IPS-15b (cell line): ENCODE measurements around the gene MRPL23.

Source experiments
- H3K27me3 ChIP-seq: one replicate; pipeline ENCODE4 v1.6.1; 2013; ENCODE audit warnings: low read length; ENCODE audit not compliant: control insufficient read depth, insufficient read depth
- H3K36me3 ChIP-seq: one replicate; pipeline ENCODE4 v1.6.1; 2013; ENCODE audit warnings: low read length; ENCODE audit not compliant: control insufficient read depth, insufficient read depth
- H3K4me1 ChIP-seq: one replicate; pipeline ENCODE4 v1.6.1; 2013; ENCODE audit warnings: mild to moderate bottlenecking, low read length; ENCODE audit not compliant: control insufficient read depth, insufficient read depth
- H3K4me3 ChIP-seq: one replicate; pipeline ENCODE4 v1.5.1; 2013; ENCODE audit warnings: low read depth, low read length
- H3K9ac ChIP-seq: one replicate; pipeline ENCODE4 v1.6.1; 2013; ENCODE audit warnings: low read depth, mild to moderate bottlenecking, low read length
- H3K9me3 ChIP-seq: one replicate; pipeline ENCODE4 v1.6.1; 2013; ENCODE audit warnings: mild to moderate bottlenecking, low read length; ENCODE audit not compliant: control insufficient read depth, insufficient read depth

Gene MRPL23

GRCh38 chr11:1975185-1975584 lies 28.1 kb downstream of the MRPL23 start:
- H3K4me1 ChIP-seq, result no peaks in the 10 kb centered on the region
- no peak overlapping the region for H3K4me3 ChIP-seq
- no peaks in the 10 kb centered on the region for H3K27me3 ChIP-seq
- no peaks in the 10 kb centered on the region for H3K36me3 ChIP-seq
- H3K9me3 ChIP-seq, result no peaks in the 10 kb centered on the region
- H3K9ac ChIP-seq, result no peak overlapping the region

DNA sequence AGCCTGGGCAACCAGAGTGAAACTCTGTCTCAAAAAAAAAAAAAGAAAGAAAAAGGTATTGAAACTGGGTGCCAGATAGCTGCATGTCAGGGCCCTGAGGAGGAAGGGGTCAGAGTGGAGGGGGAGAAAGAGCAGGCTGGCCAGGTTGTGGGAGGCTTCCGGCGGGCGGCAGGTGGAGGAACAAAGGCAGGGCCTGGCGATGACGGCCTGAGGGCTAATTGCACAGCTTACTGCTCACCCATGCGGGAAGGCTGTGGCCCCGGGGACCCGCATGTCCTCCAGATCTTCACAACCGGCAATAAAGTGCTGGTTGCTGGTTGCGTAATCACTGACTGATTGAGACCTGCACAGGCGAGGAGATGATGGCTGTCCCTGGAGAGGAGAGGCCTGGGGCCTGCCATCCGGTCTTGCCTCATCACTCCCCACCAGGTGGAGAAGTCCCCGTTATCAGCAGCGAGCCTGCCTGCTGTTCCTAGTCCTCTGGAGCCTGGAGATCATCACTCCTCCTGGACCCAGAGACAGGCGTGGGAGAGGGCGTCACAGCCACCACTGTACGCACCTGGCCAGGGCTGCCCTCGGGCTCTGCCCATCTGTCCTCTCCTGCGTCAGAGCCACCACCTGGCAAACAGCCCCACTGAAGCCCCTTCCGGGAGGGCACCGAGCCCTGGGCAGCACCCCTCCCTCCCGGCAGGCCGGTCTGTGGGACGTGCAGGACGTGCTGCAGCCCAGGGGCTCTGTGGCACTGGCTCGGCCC lies 31.8 kb downstream of the MRPL23 start:
- H3K9me3 ChIP-seq, result no peaks in the 10 kb centered on the region
- no peak overlapping the region for H3K4me3 ChIP-seq
- H3K36me3 ChIP-seq, result no peaks in the 10 kb centered on the region
- H3K27me3 ChIP-seq, result no peaks in the 10 kb centered on the region
- no peaks in the 10 kb centered on the region for H3K4me1 ChIP-seq
- no peak overlapping the region for H3K9ac ChIP-seq

- Histone ChIP-seq H3K9me3 (no peaks in the 10 kb centered on the region), H3K9ac (no peak overlapping the region), H3K4me3 (no peak overlapping the region), H3K27me3 (no peaks in the 10 kb centered on the region), H3K4me1 (no peaks in the 10 kb centered on the region), H3K36me3 (no peaks in the 10 kb centered on the region)
Measured at GRCh38 chr11:1979607-1980006, 32.5 kb downstream of the MRPL23 start.

- Histone ChIP-seq H3K9ac (no peak overlapping the region), H3K36me3 (no peaks in the 10 kb centered on the region), H3K4me3 (no peak overlapping the region), H3K4me1 (no peaks in the 10 kb centered on the region), H3K27me3 (no peaks in the 10 kb centered on the region), H3K9me3 (no peaks in the 10 kb centered on the region)
Measured at GRCh38 chr11:1982873-1983600, 35.9 kb downstream of the MRPL23 start.

- H3K9ac ChIP-seq, result no peak overlapping the region
Measured at GRCh38 chr11:1983601-1983961, 36.4 kb downstream of the MRPL23 start.

DNA sequence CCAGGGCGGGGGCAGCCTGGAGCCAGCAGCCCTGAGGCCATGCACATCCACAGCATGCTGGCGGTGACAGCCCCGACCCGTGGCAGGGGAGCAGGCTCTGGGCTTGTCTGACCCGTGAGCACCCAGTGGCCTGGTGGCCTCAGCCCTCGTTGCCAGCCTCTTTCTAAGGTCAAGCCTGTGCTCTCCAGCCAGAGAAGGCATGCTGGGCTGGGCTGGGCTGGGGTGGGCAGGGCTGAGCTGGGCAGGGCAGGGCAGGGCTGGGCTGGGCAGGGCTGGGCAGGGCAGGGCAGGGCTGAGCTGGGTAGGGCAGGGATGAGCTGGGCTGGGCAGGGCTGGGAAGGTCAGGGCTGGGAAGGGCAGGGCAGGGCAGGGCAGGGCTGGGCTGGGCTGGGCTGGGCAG lies 39.9 kb downstream of the MRPL23 start:
- Histone ChIP-seq H3K9me3 (no peaks in the 10 kb centered on the region), H3K4me1 (no peaks in the 10 kb centered on the region), H3K27me3 (no peaks in the 10 kb centered on the region)

More at GRCh38 chr11:1983601-1983961, 36.4 kb downstream of the MRPL23 start:
- Histone ChIP-seq H3K9me3 (no peaks in the 10 kb centered on the region), H3K36me3 (no peaks in the 10 kb centered on the region), H3K4me3 (no peak overlapping the region), H3K4me1 (no peaks in the 10 kb centered on the region), H3K27me3 (no peaks in the 10 kb centered on the region)

GRCh38 chr11:1988174-1988573 lies 41.0 kb downstream of the MRPL23 start:
- no peaks in the 10 kb centered on the region for H3K4me1 ChIP-seq
- H3K27me3 ChIP-seq, result no peaks in the 10 kb centered on the region
- no peak overlapping the region for H3K9ac ChIP-seq
- H3K36me3 ChIP-seq, result no peaks in the 10 kb centered on the region
- H3K9me3 ChIP-seq, result no peaks in the 10 kb centered on the region
- no peak overlapping the region for H3K4me3 ChIP-seq

More for the DNA sequence above, 39.9 kb downstream of the MRPL23 start:
- Histone ChIP-seq H3K36me3 (no peaks in the 10 kb centered on the region), H3K4me3 (no peak overlapping the region), H3K9ac (no peak overlapping the region)

- no peaks in the 10 kb centered on the region for H3K9me3 ChIP-seq
- H3K36me3 ChIP-seq, result no peaks in the 10 kb centered on the region
- no peak overlapping the region for H3K9ac ChIP-seq
- H3K4me3 ChIP-seq, result no peak overlapping the region
- no peaks in the 10 kb centered on the region for H3K4me1 ChIP-seq
- no peaks in the 10 kb centered on the region for H3K27me3 ChIP-seq
Measured at GRCh38 chr11:1988667-1989317, 41.7 kb downstream of the MRPL23 start.

DNA sequence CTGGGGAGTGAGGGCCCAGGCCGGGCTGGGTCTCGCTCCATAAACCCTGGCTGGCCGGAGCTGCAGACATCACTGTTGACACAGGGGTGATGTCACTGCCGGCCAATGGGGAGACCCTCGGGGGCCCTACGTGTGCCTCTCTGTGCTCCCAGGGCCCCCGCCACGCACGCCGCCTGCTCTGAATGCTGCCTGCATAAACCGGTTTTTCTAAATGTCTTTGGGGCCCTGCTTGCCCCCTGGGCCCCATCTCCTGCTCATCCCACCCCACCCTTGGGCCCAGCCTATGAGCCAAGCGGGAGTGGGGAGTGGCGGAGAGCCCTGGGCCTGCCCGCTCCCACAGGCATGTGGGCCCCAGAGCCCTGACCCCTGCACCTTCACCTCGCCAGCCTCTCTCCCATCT lies 42.8 kb downstream of the MRPL23 start:
- Histone ChIP-seq H3K9ac (no peak overlapping the region), H3K4me1 (no peaks in the 10 kb centered on the region), H3K4me3 (no peak overlapping the region), H3K36me3 (no peaks in the 10 kb centered on the region), H3K27me3 (no peaks in the 10 kb centered on the region), H3K9me3 (no peaks in the 10 kb centered on the region)

- H3K27me3 ChIP-seq, result no peaks in the 10 kb centered on the region
- H3K9ac ChIP-seq, result no peak overlapping the region
- H3K9me3 ChIP-seq, result no peaks in the 10 kb centered on the region
- H3K4me3 ChIP-seq, result no peak overlapping the region
- no peaks in the 10 kb centered on the region for H3K4me1 ChIP-seq
- H3K36me3 ChIP-seq, result no peaks in the 10 kb centered on the region
Measured at GRCh38 chr11:1990872-1991578, 43.9 kb downstream of the MRPL23 start.

DNA sequence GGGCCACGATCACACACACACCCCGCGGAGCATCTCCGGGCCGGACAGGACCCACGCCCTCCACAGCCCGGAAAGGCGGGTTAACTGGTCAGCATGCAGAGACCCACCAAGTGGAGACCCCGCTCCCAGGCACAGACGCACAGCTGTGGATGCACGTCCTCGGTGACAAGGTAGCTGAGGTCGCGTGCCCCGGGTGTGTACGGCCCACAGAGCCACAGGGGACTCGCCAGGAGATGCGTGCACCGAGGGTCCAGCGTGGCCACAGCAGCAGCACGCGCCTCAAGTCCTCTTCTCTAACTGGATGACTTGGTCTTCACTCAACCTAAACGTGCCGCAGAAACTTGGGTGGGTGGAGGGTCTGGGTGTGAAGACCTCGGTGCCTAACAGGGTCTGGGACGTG lies 45.0 kb downstream of the MRPL23 start:
- no peaks in the 10 kb centered on the region for H3K9me3 ChIP-seq
- no peaks in the 10 kb centered on the region for H3K36me3 ChIP-seq
- no peaks in the 10 kb centered on the region for H3K4me1 ChIP-seq
- H3K4me3 ChIP-seq, result no peak overlapping the region
- H3K9ac ChIP-seq, result no peak overlapping the region
- H3K27me3 ChIP-seq, result no peaks in the 10 kb centered on the region
